IMR-90 (cell line): ENCODE results near the gene SPIC.

Experiments used
- MAFK ChIP-seq: IDR thresholded peaks from 2 replicates; pipeline ENCODE4 v1.6.1; 2012; ENCODE audit warnings: low read depth, low read length, improper control_type of control experiment
- POLR2A ChIP-seq: IDR thresholded peaks from 2 replicates; pipeline ENCODE4 v1.6.1; 2012; ENCODE audit warnings: mild to moderate bottlenecking, low read depth, low read length

DNA sequence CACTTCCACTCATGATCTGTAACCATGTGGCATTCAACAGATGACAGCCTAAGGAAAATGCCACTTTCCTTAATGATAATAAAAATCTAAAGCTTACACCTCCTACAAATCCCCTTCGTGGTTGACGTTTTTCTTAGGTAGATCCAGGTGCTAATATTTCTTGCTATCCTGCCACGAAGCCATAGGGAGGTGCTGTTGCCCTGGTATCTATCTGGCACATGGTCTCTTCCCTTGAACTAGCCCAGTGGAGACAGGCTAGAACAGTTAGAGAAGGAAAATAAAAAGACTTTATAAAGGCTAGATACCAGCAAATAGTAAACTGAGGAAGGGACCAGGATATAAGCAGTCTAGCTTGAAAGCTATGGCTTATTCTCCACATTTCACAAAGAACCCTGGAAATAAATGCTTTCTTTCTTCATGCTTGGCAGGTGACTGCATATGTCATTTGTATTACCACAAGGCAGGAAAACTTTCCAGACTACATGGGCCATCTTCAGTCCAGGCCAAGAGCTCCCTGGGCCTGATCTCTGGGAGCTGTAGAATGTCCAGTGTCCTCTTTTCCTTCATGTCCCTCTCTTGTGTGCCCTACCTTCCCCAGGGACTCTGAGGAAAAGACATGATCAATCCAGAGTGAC, 15.3 kb downstream of the SPIC start:
- no peak for TF ChIP-seq POLR2A
- no peak for TF ChIP-seq MAFK
